Panc1 (cell line): ENCODE results near the gene GPRC5D.

ENCODE experiments used
- POLR2AphosphoS5 ChIP-seq: IDR thresholded peaks from 2 replicates; pipeline ENCODE4 v1.6.1; 2012; ENCODE audit warnings: mild to moderate bottlenecking, low read depth, low read length, moderate library complexity
- REST ChIP-seq, 2 experiments: IDR thresholded peaks; 2 replicates each; pipeline ENCODE4 v1.6.1; 2011 to 2012; ENCODE audit warnings: low read depth in 2 of 2, control low read depth in 1 of 2, low read length in 1 of 2, mild to moderate bottlenecking in 1 of 2, moderate library complexity in 1 of 2; ENCODE audit not compliant: insufficient read depth in 1 of 2
- SIN3A ChIP-seq: IDR thresholded peaks from 2 replicates; pipeline ENCODE4 v1.6.1; 2012; ENCODE audit warnings: low read depth, mild to moderate bottlenecking, low read length, moderate library complexity, borderline replicate concordance; ENCODE audit not compliant: insufficient read depth
- TF ChIP-seq, protein P1 (sequence below): fragments of 450-650 bp; IDR thresholded peaks from 2 replicates; pipeline ENCODE4 v1.5.1; 2017; ENCODE audit warnings: mild to moderate bottlenecking

GRCh38 chr12:12985817-12986408, 33.9 kb upstream of the GPRC5D start:
- TF ChIP-seq, protein P1, sequence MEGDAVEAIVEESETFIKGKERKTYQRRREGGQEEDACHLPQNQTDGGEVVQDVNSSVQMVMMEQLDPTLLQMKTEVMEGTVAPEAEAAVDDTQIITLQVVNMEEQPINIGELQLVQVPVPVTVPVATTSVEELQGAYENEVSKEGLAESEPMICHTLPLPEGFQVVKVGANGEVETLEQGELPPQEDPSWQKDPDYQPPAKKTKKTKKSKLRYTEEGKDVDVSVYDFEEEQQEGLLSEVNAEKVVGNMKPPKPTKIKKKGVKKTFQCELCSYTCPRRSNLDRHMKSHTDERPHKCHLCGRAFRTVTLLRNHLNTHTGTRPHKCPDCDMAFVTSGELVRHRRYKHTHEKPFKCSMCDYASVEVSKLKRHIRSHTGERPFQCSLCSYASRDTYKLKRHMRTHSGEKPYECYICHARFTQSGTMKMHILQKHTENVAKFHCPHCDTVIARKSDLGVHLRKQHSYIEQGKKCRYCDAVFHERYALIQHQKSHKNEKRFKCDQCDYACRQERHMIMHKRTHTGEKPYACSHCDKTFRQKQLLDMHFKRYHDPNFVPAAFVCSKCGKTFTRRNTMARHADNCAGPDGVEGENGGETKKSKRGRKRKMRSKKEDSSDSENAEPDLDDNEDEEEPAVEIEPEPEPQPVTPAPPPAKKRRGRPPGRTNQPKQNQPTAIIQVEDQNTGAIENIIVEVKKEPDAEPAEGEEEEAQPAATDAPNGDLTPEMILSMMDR, result peak; percentile 66
- TF ChIP-seq POLR2AphosphoS5 (no peak), REST (IDR thresholded peaks at IDR 0.05; ENCODE audit: insufficient read depth in 1 of 2, low read depth in 2 of 2, low read length in 1 of 2) (no peak), SIN3A (no peak)
